NK-92 treated with Interleukin-12 subunit alpha and Interleukin-12 subunit beta, amount 100 ng/mL, for 24 hours (cell line): ENCODE measurements around the gene CRTAC1.

Source experiments
- DNase-seq: peaks from one replicate; lab custom pipeline; 2025; lab: John Stamatoyannopoulos, UW

The CRTAC1 gene

GRCh38 chr10:98030093-98030821 is at the start of gene CRTAC1:
Gene CRTAC1, minus strand, starts transcription at chr10:98030621. Its CDS starts 149 bp downstream, at chr10:98030472.
- DNase-seq, result no peak

GRCh38 chr10:98078774-98079173 is 48.4 kb upstream of the CRTAC1 start:
- no peak for DNase-seq

- DNase-seq, result no peak
Measured at GRCh38 chr10:98077223-98077622, 46.8 kb upstream of the CRTAC1 start.

GRCh38 chr10:98076086-98076485 is 45.7 kb upstream of the CRTAC1 start:
- no peak for DNase-seq

- no peak for DNase-seq
Measured at GRCh38 chr10:98074315-98074911, 44.0 kb upstream of the CRTAC1 start.

- no peak for DNase-seq
Measured at GRCh38 chr10:98067165-98067564, 36.7 kb upstream of the CRTAC1 start.

- DNase-seq, result no peak
Measured at GRCh38 chr10:98063740-98064027, 33.3 kb upstream of the CRTAC1 start.

- no peak for DNase-seq
Measured at GRCh38 chr10:98062424-98062823, 32.0 kb upstream of the CRTAC1 start.

GRCh38 chr10:98060079-98060478 is 29.7 kb upstream of the CRTAC1 start:
- no peak for DNase-seq

- DNase-seq, result no peak
Measured at GRCh38 chr10:98058295-98058694, 27.9 kb upstream of the CRTAC1 start.

- DNase-seq, result no peak
Measured at GRCh38 chr10:98055841-98056516, 25.6 kb upstream of the CRTAC1 start.

GRCh38 chr10:98047009-98047741 is 16.8 kb upstream of the CRTAC1 start:
- DNase-seq, result no peak

GRCh38 chr10:98045785-98046389 is 15.5 kb upstream of the CRTAC1 start:
- peak; percentile 4 for DNase-seq

- DNase-seq, result peak; percentile 14
Measured at GRCh38 chr10:98041352-98042043, 11.1 kb upstream of the CRTAC1 start.

GRCh38 chr10:98039690-98040381 is 9.4 kb upstream of the CRTAC1 start:
- DNase-seq, result no peak

GRCh38 chr10:98038288-98038687 is 7.9 kb upstream of the CRTAC1 start:
- DNase-seq, result no peak

- no peak for DNase-seq
Measured at GRCh38 chr10:98035599-98035998, 5.2 kb upstream of the CRTAC1 start.

GRCh38 chr10:98033515-98033914 is 3.1 kb upstream of the CRTAC1 start:
- DNase-seq, result no peak

- no peak for DNase-seq
Measured at GRCh38 chr10:98031440-98031839, 1.0 kb upstream of the CRTAC1 start.

- no peak for DNase-seq
Measured at GRCh38 chr10:98030991-98031431, 590 bp upstream of the CRTAC1 start.
